ENCODE results near the gene PPP4R3B.
A peak's percentile ranks its signal among the peaks of the same experiment; 100 is the strongest.
"Not testable (repeated sequence)": the region's sequence is repeated elsewhere in the genome, so short reads cannot be mapped to it uniquely, and the experiment has no call there.

The PPP4R3B gene

GRCh38 chr2:55617175-55618024 lies at the start of gene PPP4R3B:
Gene PPP4R3B, minus strand, starts transcription at chr2:55617622. Its CDS starts 337 bp downstream, at chr2:55617285.
- peak; percentile 97 for DNase-seq

GRCh38 chr2:55653255-55653654 lies 35.8 kb upstream of the PPP4R3B start:
- DNase-seq, result no peak

- no peak for DNase-seq
Measured at GRCh38 chr2:55649211-55649610, 31.8 kb upstream of the PPP4R3B start.

GRCh38 chr2:55636831-55637230 lies 19.4 kb upstream of the PPP4R3B start:
- DNase-seq, result no peak

- DNase-seq, result no peak
Measured at GRCh38 chr2:55628931-55629330, 11.5 kb upstream of the PPP4R3B start.

GRCh38 chr2:55627915-55628314 lies 10.5 kb upstream of the PPP4R3B start:
- no peak for DNase-seq

- DNase-seq, result no peak
Measured at GRCh38 chr2:55621802-55622201, 4.4 kb upstream of the PPP4R3B start.

- no peak for DNase-seq
Measured at GRCh38 chr2:55620123-55620779, 2.8 kb upstream of the PPP4R3B start.

- DNase-seq, result peak; percentile 14
Measured at GRCh38 chr2:55618275-55619055, 1.0 kb upstream of the PPP4R3B start.

GRCh38 chr2:55618025-55618274 lies 528 bp upstream of the PPP4R3B start:
- no peak for DNase-seq

- DNase-seq, result peak; percentile 23
Measured at GRCh38 chr2:55616551-55617174, 759 bp downstream of the PPP4R3B start.

GRCh38 chr2:55611997-55612396 lies 5.4 kb downstream of the PPP4R3B start:
- no peak for DNase-seq

- no peak for DNase-seq
Measured at GRCh38 chr2:55610954-55611743, 6.3 kb downstream of the PPP4R3B start.

GRCh38 chr2:55609938-55610578 lies 7.4 kb downstream of the PPP4R3B start:
- DNase-seq, result no peak

- no peak for DNase-seq
Measured at GRCh38 chr2:55609193-55609794, 8.1 kb downstream of the PPP4R3B start.

- DNase-seq, result no peak
Measured at GRCh38 chr2:55607717-55608116, 9.7 kb downstream of the PPP4R3B start.

- DNase-seq, result no peak
Measured at GRCh38 chr2:55604027-55604565, 13.3 kb downstream of the PPP4R3B start.

GRCh38 chr2:55601849-55602248 lies 15.6 kb downstream of the PPP4R3B start:
- no peak for DNase-seq

GRCh38 chr2:55598056-55598795 lies 19.2 kb downstream of the PPP4R3B start:
- no peak for DNase-seq

- not testable (repeated sequence) for DNase-seq
Measured at GRCh38 chr2:55596795-55597194, 20.6 kb downstream of the PPP4R3B start.

Data from NCI-H510A (cell line).